GM15510 (cell line): ENCODE measurements around the gene PLEKHM1.

Experiments used
- POLR2A ChIP-seq: IDR thresholded peaks from 3 replicates; pipeline ENCODE4 v1.6.1; 2011; ENCODE audit warnings: borderline replicate concordance; ENCODE audit not compliant: insufficient read length; ENCODE audit errors: extremely low read depth

The PLEKHM1 gene

GRCh38 chr17:45396496-45397205, 93.9 kb downstream of the PLEKHM1 start:
- no peak for TF ChIP-seq POLR2A

GRCh38 chr17:45395569-45396415, 94.7 kb downstream of the PLEKHM1 start:
- TF ChIP-seq POLR2A, result no peak

GRCh38 chr17:45394913-45395568, 95.5 kb downstream of the PLEKHM1 start:
- TF ChIP-seq POLR2A, result no peak

GRCh38 chr17:45394564-45394912, 96.0 kb downstream of the PLEKHM1 start:
- no peak for TF ChIP-seq POLR2A

- no peak for TF ChIP-seq POLR2A
These were observed 96.4 kb downstream of the PLEKHM1 start for GRCh38 chr17:45394091-45394490.

- TF ChIP-seq POLR2A, result no peak
These were observed 97.1 kb downstream of the PLEKHM1 start for GRCh38 chr17:45393411-45393810.

- TF ChIP-seq POLR2A, result no peak
These were observed 98.6 kb downstream of the PLEKHM1 start for GRCh38 chr17:45391918-45392317.

- no peak for TF ChIP-seq POLR2A
These were observed 99.2 kb downstream of the PLEKHM1 start for GRCh38 chr17:45391291-45391690.

- no peak for TF ChIP-seq POLR2A
These were observed 101.2 kb downstream of the PLEKHM1 start for GRCh38 chr17:45389354-45389753.

- no peak for TF ChIP-seq POLR2A
These were observed 101.8 kb downstream of the PLEKHM1 start for GRCh38 chr17:45388604-45389325.

GRCh38 chr17:45387739-45388138, 102.8 kb downstream of the PLEKHM1 start:
- TF ChIP-seq POLR2A, result no peak

GRCh38 chr17:45386178-45386577, 104.3 kb downstream of the PLEKHM1 start:
- TF ChIP-seq POLR2A, result no peak
